Hepatocyte (in vitro differentiated cells): ENCODE results near the gene MYL7. TPM values are rescaled to one million over a fixed set of nuclear protein-coding genes. Genes with fewer than 3 reads are reported as not detected.

Experiments used
- DNase-seq: peaks from one replicate; pipeline ENCODE4 v3.0.0-alpha.2; 2016; ENCODE audit warnings: low spot score
- H2AFZ ChIP-seq: fragments of 200-600 bp; sonication (generic); 2 replicates; pipeline ENCODE4 v1.6.0; 2016; ENCODE audit warnings: antibody characterized with exemption, mild to moderate bottlenecking
- H3K27ac ChIP-seq: fragments of 200-600 bp; sonication (generic); 2 replicates; pipeline ENCODE4 v1.5.1; 2016; ENCODE audit warnings: mild to moderate bottlenecking
- H3K27me3 ChIP-seq: fragments of 200-600 bp; sonication (generic); 2 replicates; pipeline ENCODE4 v1.6.1; 2016
- H3K36me3 ChIP-seq: fragments of 200-600 bp; sonication (generic); replicated peaks from 2 replicates; pipeline ENCODE4 v1.5.1; 2016; ENCODE audit warnings: low read depth; ENCODE audit not compliant: insufficient read depth
- H3K4me1 ChIP-seq: fragments of 200-600 bp; sonication (generic); 2 replicates; pipeline ENCODE4 v1.5.1; 2016; ENCODE audit warnings: mild to moderate bottlenecking, moderate library complexity; ENCODE audit not compliant: insufficient read depth
- H3K4me2 ChIP-seq: fragments of 200-600 bp; sonication (generic); 2 replicates; pipeline ENCODE4 v1.6.0; 2016
- H3K4me3 ChIP-seq: fragments of 200-600 bp; sonication (generic); 2 replicates; pipeline ENCODE4 v1.5.1; 2016; ENCODE audit warnings: mild to moderate bottlenecking
- H3K79me2 ChIP-seq: fragments of 200-600 bp; sonication (generic); 2 replicates; pipeline ENCODE4 v1.6.0; 2017; ENCODE audit warnings: mild to moderate bottlenecking
- H3K9me2 ChIP-seq: fragments of 200-600 bp; sonication (generic); replicated peaks from 2 replicates; pipeline ENCODE4 v1.6.0; 2017; ENCODE audit warnings: mild to moderate bottlenecking; ENCODE audit not compliant: insufficient read depth
- H3K9me3 ChIP-seq: fragments of 200-600 bp; sonication (generic); 2 replicates; pipeline ENCODE4 v1.5.1; 2016; ENCODE audit warnings: low read depth, mild to moderate bottlenecking
- H4K20me1 ChIP-seq: fragments of 200-600 bp; sonication (generic); 2 replicates; pipeline ENCODE4 v1.6.0; 2016; ENCODE audit warnings: mild to moderate bottlenecking; ENCODE audit not compliant: insufficient read depth, poor library complexity, severe bottlenecking
- EZH2 ChIP-seq: fragments of 200-600 bp; sonication (generic); IDR thresholded peaks from 2 replicates; pipeline ENCODE4 v1.6.1; 2016; ENCODE audit warnings: antibody characterized with exemption, mild to moderate bottlenecking, borderline replicate concordance
- EZH2phosphoT487 ChIP-seq: fragments of 200-600 bp; sonication (generic); IDR thresholded peaks from one replicate; pipeline ENCODE4 v1.6.1; 2018; ENCODE audit warnings: antibody characterized with exemption, mild to moderate bottlenecking, low read depth, moderate library complexity; ENCODE audit not compliant: unreplicated experiment, severe bottlenecking
- WGBS: methylation state at CpG from one replicate; pipeline ENCODE4 v1.1.6; 2016; ENCODE audit warnings: low lambda C conversion rate; ENCODE audit errors: missing lambda C conversion rate; 5-methylcytosine and 5-hydroxymethylcytosine counted together
- polyA plus RNA-seq: library from polyadenylated mRNA; unstranded; fragments of >200 nt; fragmentation: Nextera tagmentation; extraction: Ambion mirVana; gene quantifications from 2 replicates; pipeline ENCODE4 v1.2.1, GENCODE V29; 2016
- total RNA-seq: library from RNA; depleted of rRNA; stranded (reverse); fragments of >200 nt; gene quantifications from 2 replicates; pipeline ENCODE4 v1.2.3, GENCODE V29; 2014
- TF ChIP-seq, protein P1 (sequence below): fragments of 200-600 bp; sonication (generic); IDR thresholded peaks from 2 replicates; pipeline ENCODE4 v1.5.1; 2016; ENCODE audit warnings: antibody characterized with exemption, mild to moderate bottlenecking; ENCODE audit not compliant: poor library complexity

The MYL7 gene
- total and polyA plus RNA-seq, 2 experiments from 2014 or later: 5.2 to 8.9 TPM

DNA sequence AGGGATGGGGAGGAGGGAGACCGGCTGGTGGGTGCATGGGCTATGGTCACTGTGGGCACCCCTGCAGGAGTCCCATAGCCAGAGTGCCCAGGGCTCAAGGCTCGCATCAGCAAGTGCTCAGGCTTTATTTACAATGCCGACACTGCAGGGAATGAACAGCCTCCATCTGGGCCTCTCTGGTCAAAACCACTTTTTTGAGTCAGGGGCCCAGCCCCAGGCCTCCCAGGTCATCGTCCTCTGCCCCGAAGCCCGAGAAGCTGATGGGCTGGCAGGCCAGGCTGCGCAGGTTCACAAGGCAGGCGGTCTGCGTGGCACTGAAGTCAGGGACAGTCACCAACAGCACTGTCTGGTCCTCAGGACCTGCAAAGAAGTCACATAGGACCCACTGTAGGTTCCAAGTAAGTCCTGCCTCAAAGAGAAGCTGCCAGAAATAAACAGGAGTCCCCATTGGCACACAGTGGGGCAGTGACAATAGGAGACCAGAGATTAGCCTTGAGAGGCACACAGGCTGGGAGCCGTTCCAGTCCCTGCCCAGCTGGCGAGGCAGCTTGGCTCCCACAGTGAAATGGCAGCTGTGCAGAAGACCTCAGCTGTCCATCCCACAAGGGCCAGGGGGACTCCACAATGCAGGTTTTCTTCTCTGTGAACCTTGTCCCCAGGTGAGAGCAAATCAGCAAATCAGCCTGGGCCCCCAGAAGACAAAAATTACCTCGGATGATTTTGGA is 26.4 kb downstream of the MYL7 start:
- WGBS: 96% methylated on average over 12 of the region's 12 CpGs
- no peaks in the 10 kb centered on the region for H3K4me1 ChIP-seq
- H2AFZ ChIP-seq: no peak overlapping the region
- no peak overlapping the region for H3K4me2 ChIP-seq
- DNase-seq: no peak
- H3K9me2 ChIP-seq: no peaks in the 10 kb centered on the region
- H3K4me3 ChIP-seq: no peak overlapping the region
- H4K20me1 ChIP-seq: no peaks in the 10 kb centered on the region
- H3K79me2 ChIP-seq: peaks cover 5% of the 10 kb centered on the region
- H3K27me3 ChIP-seq: no peaks in the 10 kb centered on the region
- no peaks in the 10 kb centered on the region for H3K36me3 ChIP-seq
- no peaks in the 10 kb centered on the region for H3K9me3 ChIP-seq
- TF ChIP-seq EZH2: no peak
- TF ChIP-seq, protein P1, sequence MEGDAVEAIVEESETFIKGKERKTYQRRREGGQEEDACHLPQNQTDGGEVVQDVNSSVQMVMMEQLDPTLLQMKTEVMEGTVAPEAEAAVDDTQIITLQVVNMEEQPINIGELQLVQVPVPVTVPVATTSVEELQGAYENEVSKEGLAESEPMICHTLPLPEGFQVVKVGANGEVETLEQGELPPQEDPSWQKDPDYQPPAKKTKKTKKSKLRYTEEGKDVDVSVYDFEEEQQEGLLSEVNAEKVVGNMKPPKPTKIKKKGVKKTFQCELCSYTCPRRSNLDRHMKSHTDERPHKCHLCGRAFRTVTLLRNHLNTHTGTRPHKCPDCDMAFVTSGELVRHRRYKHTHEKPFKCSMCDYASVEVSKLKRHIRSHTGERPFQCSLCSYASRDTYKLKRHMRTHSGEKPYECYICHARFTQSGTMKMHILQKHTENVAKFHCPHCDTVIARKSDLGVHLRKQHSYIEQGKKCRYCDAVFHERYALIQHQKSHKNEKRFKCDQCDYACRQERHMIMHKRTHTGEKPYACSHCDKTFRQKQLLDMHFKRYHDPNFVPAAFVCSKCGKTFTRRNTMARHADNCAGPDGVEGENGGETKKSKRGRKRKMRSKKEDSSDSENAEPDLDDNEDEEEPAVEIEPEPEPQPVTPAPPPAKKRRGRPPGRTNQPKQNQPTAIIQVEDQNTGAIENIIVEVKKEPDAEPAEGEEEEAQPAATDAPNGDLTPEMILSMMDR: no peak
- no peak for TF ChIP-seq EZH2phosphoT487
- H3K27ac ChIP-seq: no peak overlapping the region

DNA sequence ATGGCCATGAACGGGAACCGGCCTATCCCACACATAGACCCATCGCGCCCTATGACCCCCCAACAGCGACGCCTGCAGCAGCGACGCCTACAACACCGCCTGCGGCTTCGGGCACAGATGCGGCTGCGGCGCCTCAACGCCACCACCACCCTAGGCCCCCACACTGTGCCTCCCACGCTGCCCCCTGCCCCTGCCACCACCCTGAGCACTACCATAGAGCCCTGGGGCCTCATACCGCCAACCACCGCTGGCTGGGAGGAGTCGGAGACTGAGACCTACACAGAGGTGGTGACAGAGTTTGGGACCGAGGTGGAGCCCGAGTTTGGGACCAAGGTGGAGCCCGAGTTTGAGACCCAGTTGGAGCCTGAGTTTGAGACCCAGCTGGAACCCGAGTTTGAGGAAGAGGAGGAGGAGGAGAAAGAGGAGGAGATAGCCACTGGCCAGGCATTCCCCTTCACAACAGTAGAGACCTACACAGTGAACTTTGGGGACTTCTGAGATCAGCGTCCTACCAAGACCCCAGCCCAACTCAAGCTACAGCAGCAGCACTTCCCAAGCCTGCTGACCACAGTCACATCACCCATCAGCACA is 27.3 kb downstream of the MYL7 start:
- 97% methylated on average over 9 of the region's 24 CpGs for WGBS
- Histone ChIP-seq H4K20me1 (no peaks in the 10 kb centered on the region), H3K4me3 (no peak overlapping the region), H3K79me2 (no peaks in the 10 kb centered on the region), H3K27me3 (no peaks in the 10 kb centered on the region), H3K9me2 (no peaks in the 10 kb centered on the region), H3K4me2 (no peak overlapping the region), H3K4me1 (no peaks in the 10 kb centered on the region), H3K9me3 (no peaks in the 10 kb centered on the region), H2AFZ (no peak overlapping the region), H3K27ac (no peak overlapping the region), H3K36me3 (no peaks in the 10 kb centered on the region)
- no peak for DNase-seq
- no peak for TF ChIP-seq EZH2
- TF ChIP-seq, protein P1: no peak
- TF ChIP-seq EZH2phosphoT487: no peak

DNA sequence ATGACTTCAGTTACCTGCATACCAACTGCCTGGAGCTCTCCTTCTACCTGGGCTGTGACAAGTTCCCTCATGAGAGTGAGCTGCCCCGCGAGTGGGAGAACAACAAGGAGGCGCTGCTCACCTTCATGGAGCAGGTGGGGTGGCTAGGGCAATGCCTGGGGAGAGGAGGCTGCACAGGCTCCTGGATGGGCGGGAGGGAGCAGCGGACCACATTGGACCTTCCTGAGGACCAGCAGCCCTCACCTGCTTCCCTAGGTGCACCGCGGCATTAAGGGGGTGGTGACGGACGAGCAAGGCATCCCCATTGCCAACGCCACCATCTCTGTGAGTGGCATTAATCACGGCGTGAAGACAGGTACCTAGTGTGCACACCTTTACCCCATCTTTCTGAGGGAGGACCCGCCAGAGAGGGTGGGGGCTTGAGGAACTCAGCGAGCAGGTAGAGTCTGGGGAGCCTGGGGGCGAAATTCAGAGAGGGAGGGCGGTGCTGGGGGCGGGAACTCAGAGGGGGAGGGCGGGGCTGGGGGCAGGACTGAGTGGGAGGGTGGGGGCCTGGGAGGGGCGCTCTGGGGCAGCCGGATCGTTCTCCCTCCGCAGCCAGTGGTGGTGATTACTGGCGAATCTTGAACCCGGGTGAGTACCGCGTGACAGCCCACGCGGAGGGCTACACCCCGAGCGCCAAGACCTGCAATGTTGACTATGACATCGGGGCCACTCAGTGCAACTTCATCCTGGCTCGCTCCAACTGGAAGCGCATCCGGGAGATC is 28.0 kb downstream of the MYL7 start:
- Histone ChIP-seq H4K20me1 (no peaks in the 10 kb centered on the region), H3K9me3 (no peaks in the 10 kb centered on the region), H3K27ac (no peak overlapping the region), H3K36me3 (no peaks in the 10 kb centered on the region), H3K4me3 (no peak overlapping the region), H3K4me1 (no peaks in the 10 kb centered on the region), H3K79me2 (no peaks in the 10 kb centered on the region), H3K9me2 (no peaks in the 10 kb centered on the region), H3K27me3 (no peaks in the 10 kb centered on the region), H3K4me2 (no peak overlapping the region), H2AFZ (no peak overlapping the region)
- 98% methylated on average over 24 of the region's 34 CpGs for whole genome bisulfite sequencing
- DNase-seq: no peak
- TF ChIP-seq EZH2 (no peak), EZH2phosphoT487 (no peak)
- TF ChIP-seq, protein P1: no peak
